OCI-LY1 (cell line): Measurements from ENCODE around the gene HAPLN3.
A peak's percentile ranks its signal among the peaks of the same experiment; 100 is the strongest.

Source experiments
- H2AFZ ChIP-seq: fragments of 200-600 bp; sonication (generic), shearing (Covaris generic); 2 replicates; pipeline ENCODE4 v1.6.0; 2014; ENCODE audit warnings: antibody characterized with exemption, mild to moderate bottlenecking, low read length
- H3F3A ChIP-seq: fragments of 200-600 bp; sonication (generic), shearing (Covaris generic); 2 replicates; pipeline ENCODE4 v1.6.0; 2014; ENCODE audit warnings: mild to moderate bottlenecking, antibody characterized with exemption, low read length, moderate library complexity; ENCODE audit not compliant: insufficient read depth
- H3K27ac ChIP-seq: fragments of 200-600 bp; sonication (generic); 2 replicates; pipeline ENCODE4 v1.5.1; 2014; ENCODE audit warnings: low read length, mixed run types, mild to moderate bottlenecking, low read depth; ENCODE audit not compliant: poor library complexity, severe bottlenecking
- H3K27me3 ChIP-seq: fragments of 200-600 bp; sonication (generic); 2 replicates; pipeline ENCODE4 v1.6.0; 2014; ENCODE audit warnings: antibody characterized with exemption, mild to moderate bottlenecking, low read length, moderate library complexity; ENCODE audit not compliant: insufficient read depth
- H3K36me3 ChIP-seq: fragments of 200-600 bp; sonication (generic); 2 replicates; pipeline ENCODE4 v1.6.1; 2014; ENCODE audit warnings: mild to moderate bottlenecking, antibody characterized with exemption, low read length, moderate library complexity, mixed read lengths; ENCODE audit not compliant: insufficient read depth
- H3K4me1 ChIP-seq: fragments of 200-600 bp; sonication (generic); 2 replicates; pipeline ENCODE4 v1.5.1; 2014; ENCODE audit warnings: mild to moderate bottlenecking, low read length, moderate library complexity; ENCODE audit not compliant: insufficient read depth, severe bottlenecking
- H3K4me2 ChIP-seq: fragments of 200-600 bp; sonication (generic), shearing (Covaris generic); 2 replicates; pipeline ENCODE4 v1.6.1; 2014; ENCODE audit warnings: low read length
- H3K4me3 ChIP-seq: fragments of 200-600 bp; sonication (generic); 2 replicates; pipeline ENCODE4 v1.5.1; 2014; ENCODE audit warnings: low read length, low read depth, mild to moderate bottlenecking, mixed read lengths; ENCODE audit not compliant: poor library complexity, severe bottlenecking
- H3K79me2 ChIP-seq: fragments of 200-600 bp; shearing (Covaris generic); 2 replicates; pipeline ENCODE4 v1.6.1; 2016; ENCODE audit warnings: mixed run types, low read length, mixed read lengths; ENCODE audit not compliant: insufficient read depth
- H3K9ac ChIP-seq: fragments of 200-600 bp; sonication (generic), shearing (Covaris generic); 2 replicates; pipeline ENCODE4 v1.6.1; 2014; ENCODE audit warnings: mild to moderate bottlenecking, low read length, mixed read lengths
- H3K9me2 ChIP-seq: fragments of 200-600 bp; sonication (generic), shearing (Covaris generic); 2 replicates; pipeline ENCODE4 v1.6.1; 2014; ENCODE audit warnings: low read depth, mild to moderate bottlenecking, low read length, mixed read lengths
- H3K9me3 ChIP-seq: fragments of 200-600 bp; shearing (Covaris generic); 2 replicates; pipeline ENCODE4 v1.6.1; 2014; ENCODE audit warnings: low read length, mixed read lengths
- H4K20me1 ChIP-seq: fragments of 200-600 bp; sonication (generic), shearing (Covaris generic); 2 replicates; pipeline ENCODE4 v1.6.0; 2016; ENCODE audit warnings: mild to moderate bottlenecking, low read length; ENCODE audit not compliant: insufficient read depth
- CTCF ChIP-seq: fragments of 200-600 bp; sonication (generic), shearing (Covaris generic); IDR thresholded peaks from 2 replicates; pipeline ENCODE4 v1.5.1; 2017; ENCODE audit warnings: mild to moderate bottlenecking, antibody characterized with exemption, low read length, moderate library complexity, mixed read lengths
- EZH2 ChIP-seq: fragments of 200-600 bp; sonication (generic), shearing (Covaris generic); IDR thresholded peaks from 2 replicates; pipeline ENCODE4 v1.8.0; 2017; ENCODE audit warnings: borderline replicate concordance, mixed run types, mild to moderate bottlenecking, antibody characterized with exemption, low read length, moderate library complexity, mixed read lengths

Gene HAPLN3

GRCh38 chr15:88881775-88882174, 13.6 kb downstream of the HAPLN3 start:
- no peak for TF ChIP-seq EZH2
- TF ChIP-seq CTCF: no peak
- Histone ChIP-seq H3K36me3 (no peaks in the 10 kb centered on the region), H3K4me2 (no peak overlapping the region)

GRCh38 chr15:88880944-88881740, 14.2 kb downstream of the HAPLN3 start:
- TF ChIP-seq EZH2: no peak
- TF ChIP-seq CTCF: no peak

More at GRCh38 chr15:88881775-88882174, 13.6 kb downstream of the HAPLN3 start:
- H3K9ac ChIP-seq: no peak overlapping the region
- H3K79me2 ChIP-seq: no peaks in the 10 kb centered on the region
- H2AFZ ChIP-seq: no peak overlapping the region
- no peaks in the 10 kb centered on the region for H3F3A ChIP-seq
- no peaks in the 10 kb centered on the region for H4K20me1 ChIP-seq
- H3K4me3 ChIP-seq: no peak overlapping the region
- no peaks in the 10 kb centered on the region for H3K4me1 ChIP-seq
- H3K27me3 ChIP-seq: no peaks in the 10 kb centered on the region; the same call in 1 of the 2 replicates
- no peaks in the 10 kb centered on the region for H3K9me2 ChIP-seq
- H3K27ac ChIP-seq: no peak overlapping the region
- no peaks in the 10 kb centered on the region for H3K9me3 ChIP-seq

GRCh38 chr15:88878720-88879184, 16.6 kb downstream of the HAPLN3 start:
- no peaks in the 10 kb centered on the region for H4K20me1 ChIP-seq
- no peaks in the 10 kb centered on the region for H3K79me2 ChIP-seq
- no peaks in the 10 kb centered on the region for H3K4me1 ChIP-seq
- no peaks in the 10 kb centered on the region for H3F3A ChIP-seq
- no peak overlapping the region for H3K27ac ChIP-seq
- no peak overlapping the region for H3K4me3 ChIP-seq
- H3K9ac ChIP-seq: no peak overlapping the region
- H3K27me3 ChIP-seq: no peaks in the 10 kb centered on the region; the same call in 1 of the 2 replicates
- no peak for TF ChIP-seq EZH2
- peak; percentile 75 for TF ChIP-seq CTCF
- no peak overlapping the region for H2AFZ ChIP-seq
- H3K9me3 ChIP-seq: no peaks in the 10 kb centered on the region
- H3K36me3 ChIP-seq: no peaks in the 10 kb centered on the region
- H3K4me2 ChIP-seq: no peak overlapping the region
- H3K9me2 ChIP-seq: no peaks in the 10 kb centered on the region

More at GRCh38 chr15:88880944-88881740, 14.2 kb downstream of the HAPLN3 start:
- H3K4me3 ChIP-seq: no peak overlapping the region
- H3K4me2 ChIP-seq: no peak overlapping the region
- no peaks in the 10 kb centered on the region for H3K36me3 ChIP-seq
- no peaks in the 10 kb centered on the region for H4K20me1 ChIP-seq
- no peaks in the 10 kb centered on the region; the same call in 1 of the 2 replicates for H3K27me3 ChIP-seq
- H3F3A ChIP-seq: no peaks in the 10 kb centered on the region
- H3K9me3 ChIP-seq: no peaks in the 10 kb centered on the region
- H3K79me2 ChIP-seq: no peaks in the 10 kb centered on the region
- H3K4me1 ChIP-seq: no peaks in the 10 kb centered on the region
- H2AFZ ChIP-seq: no peak overlapping the region
- no peaks in the 10 kb centered on the region for H3K9me2 ChIP-seq
- no peak overlapping the region for H3K9ac ChIP-seq
- H3K27ac ChIP-seq: no peak overlapping the region
